NB4 (cell line): ENCODE data around the gene PABPN1L.

Source experiments
- DNase-seq: peaks from one replicate; pipeline ENCODE4 v3.0.0; 2010; ENCODE audit warnings: low read depth
- H3K4me3 ChIP-seq: one replicate; pipeline ENCODE4 v1.5.1; 2011; ENCODE audit warnings: mild to moderate bottlenecking, low read depth, low read length, moderate library complexity
- MYC ChIP-seq: IDR thresholded peaks from 2 replicates; pipeline ENCODE4 v1.6.1; 2011; ENCODE audit warnings: low read depth, low read length
- POLR2A ChIP-seq: IDR thresholded peaks from 2 replicates; pipeline ENCODE4 v1.6.1; 2011; ENCODE audit warnings: mild to moderate bottlenecking; ENCODE audit not compliant: insufficient read length; ENCODE audit errors: extremely low read depth
- TF ChIP-seq, protein P1 (sequence below): IDR thresholded peaks from 2 replicates; pipeline ENCODE4 v1.6.1; 2011; ENCODE audit warnings: low read depth, low read length
- TF ChIP-seq, protein P2 (sequence below): IDR thresholded peaks from one replicate; pipeline ENCODE4 v1.5.1; 2012; ENCODE audit warnings: low read depth, low read length

PABPN1L gene

DNA sequence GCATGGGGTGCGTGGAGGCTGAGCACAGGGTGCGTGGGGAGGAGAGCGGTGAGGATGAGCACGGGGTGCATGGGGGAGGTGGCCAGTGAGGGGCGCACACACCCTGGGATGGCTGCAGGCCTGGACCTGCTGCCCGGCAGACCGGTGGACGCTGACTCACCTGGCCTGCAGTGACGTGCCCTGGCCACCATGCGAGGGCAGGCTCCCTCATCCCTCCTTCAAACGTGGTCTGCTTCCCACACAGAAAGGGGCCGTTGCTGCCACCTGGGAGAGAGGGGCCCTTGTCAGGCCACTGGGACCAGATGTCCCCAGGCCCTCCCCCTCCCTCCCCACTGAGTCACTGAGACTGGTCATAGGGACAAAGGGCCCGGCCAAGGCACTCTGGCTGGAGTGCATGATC is 34.6 kb downstream of the PABPN1L start:
- TF ChIP-seq, protein P1, sequence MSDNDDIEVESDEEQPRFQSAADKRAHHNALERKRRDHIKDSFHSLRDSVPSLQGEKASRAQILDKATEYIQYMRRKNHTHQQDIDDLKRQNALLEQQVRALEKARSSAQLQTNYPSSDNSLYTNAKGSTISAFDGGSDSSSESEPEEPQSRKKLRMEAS: no peak
- TF ChIP-seq MYC: no peak
- TF ChIP-seq POLR2A: no peak
- TF ChIP-seq, protein P2, sequence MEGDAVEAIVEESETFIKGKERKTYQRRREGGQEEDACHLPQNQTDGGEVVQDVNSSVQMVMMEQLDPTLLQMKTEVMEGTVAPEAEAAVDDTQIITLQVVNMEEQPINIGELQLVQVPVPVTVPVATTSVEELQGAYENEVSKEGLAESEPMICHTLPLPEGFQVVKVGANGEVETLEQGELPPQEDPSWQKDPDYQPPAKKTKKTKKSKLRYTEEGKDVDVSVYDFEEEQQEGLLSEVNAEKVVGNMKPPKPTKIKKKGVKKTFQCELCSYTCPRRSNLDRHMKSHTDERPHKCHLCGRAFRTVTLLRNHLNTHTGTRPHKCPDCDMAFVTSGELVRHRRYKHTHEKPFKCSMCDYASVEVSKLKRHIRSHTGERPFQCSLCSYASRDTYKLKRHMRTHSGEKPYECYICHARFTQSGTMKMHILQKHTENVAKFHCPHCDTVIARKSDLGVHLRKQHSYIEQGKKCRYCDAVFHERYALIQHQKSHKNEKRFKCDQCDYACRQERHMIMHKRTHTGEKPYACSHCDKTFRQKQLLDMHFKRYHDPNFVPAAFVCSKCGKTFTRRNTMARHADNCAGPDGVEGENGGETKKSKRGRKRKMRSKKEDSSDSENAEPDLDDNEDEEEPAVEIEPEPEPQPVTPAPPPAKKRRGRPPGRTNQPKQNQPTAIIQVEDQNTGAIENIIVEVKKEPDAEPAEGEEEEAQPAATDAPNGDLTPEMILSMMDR: no peak
- no peak overlapping the region for H3K4me3 ChIP-seq
- DNase-seq: no peak

DNA sequence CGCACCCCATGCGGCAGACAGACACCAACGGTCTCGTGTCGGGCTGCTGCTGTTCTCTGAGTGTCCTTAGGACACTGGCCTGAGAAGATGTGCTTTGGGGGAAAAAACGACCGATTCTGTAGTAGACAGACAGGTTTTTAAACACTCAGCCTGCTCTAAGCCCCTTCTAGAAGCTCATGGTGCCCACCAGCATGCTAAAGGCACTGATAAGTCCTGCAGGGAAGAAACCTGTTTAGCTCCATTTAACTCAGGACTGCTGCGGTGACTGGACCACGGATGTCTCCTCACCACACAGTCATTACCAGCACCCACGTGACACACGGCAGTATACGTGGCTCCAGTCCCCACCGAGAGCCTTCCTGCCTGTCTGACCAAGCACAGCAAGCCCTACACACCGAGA is 35.7 kb downstream of the PABPN1L start:
- TF ChIP-seq MYC (no peak), POLR2A (no peak)
- TF ChIP-seq, protein P2: no peak
- TF ChIP-seq, protein P1: no peak
- no peak for DNase-seq
- no peak overlapping the region for H3K4me3 ChIP-seq

DNA sequence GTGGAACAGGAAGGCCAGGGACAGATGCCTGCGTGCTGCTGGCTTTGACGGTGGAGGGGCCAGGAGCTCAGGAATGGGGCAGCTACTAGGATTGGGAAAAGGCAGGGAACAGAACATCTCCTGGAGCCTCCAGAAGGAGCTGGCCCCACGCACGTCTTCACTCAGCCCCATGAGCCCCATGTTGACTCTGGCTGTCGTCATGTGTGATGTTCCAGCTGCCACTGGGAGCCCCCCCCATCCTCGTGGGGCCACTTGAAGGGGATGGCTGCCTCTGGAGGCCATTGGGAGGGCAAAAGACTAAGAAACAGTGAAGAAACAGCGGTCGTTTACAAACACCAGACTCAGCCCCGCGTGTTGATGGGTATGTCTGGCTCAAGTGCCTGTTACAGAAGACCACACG is 36.2 kb downstream of the PABPN1L start:
- DNase-seq: no peak
- no peak for TF ChIP-seq MYC
- TF ChIP-seq, protein P2: no peak
- H3K4me3 ChIP-seq: no peak overlapping the region

DNA sequence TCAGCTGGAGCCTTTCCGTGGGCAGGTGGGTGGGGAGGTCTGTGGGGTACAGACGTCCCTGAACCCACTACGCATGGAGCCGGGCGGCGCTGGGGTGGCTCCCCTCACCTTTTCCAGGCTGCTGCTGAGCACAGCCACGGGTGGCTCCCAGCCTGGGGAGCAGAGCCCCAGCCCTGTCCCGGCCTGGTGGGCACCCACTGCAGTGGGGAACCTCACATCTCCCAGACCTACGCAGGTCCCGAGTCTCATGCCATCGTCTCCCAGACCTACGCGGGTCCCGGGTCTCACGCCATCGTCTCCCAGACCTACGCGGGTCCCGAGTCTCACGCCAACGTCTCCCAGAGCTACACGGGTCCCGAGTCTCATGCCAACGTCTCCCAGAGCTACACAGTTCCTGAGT is 37.7 kb downstream of the PABPN1L start:
- H3K4me3 ChIP-seq: no peak overlapping the region
- DNase-seq: no peak
- TF ChIP-seq MYC: no peak
- TF ChIP-seq, protein P2: no peak
- no peak for TF ChIP-seq POLR2A
- TF ChIP-seq, protein P1: no peak

DNA sequence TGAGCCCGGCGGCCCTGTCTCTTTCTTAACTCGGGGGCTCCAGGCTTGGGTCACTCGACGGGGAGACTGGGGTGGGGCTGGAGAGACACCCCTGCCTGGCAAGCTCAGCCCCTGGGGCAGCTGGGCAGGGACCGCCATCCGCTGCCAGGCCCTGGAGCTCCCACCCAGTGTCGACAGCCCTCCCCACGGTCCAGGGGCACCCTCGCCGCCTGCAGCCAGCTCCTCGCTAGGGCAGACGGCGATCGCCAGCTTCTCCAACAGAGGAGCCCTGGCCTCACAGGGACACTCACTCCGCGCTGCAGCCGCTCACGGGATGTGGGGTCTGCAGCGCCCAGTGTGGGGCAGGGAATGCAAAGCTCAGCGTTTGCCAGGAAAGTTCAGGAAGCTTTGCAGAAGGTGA is 38.7 kb downstream of the PABPN1L start:
- no peak for DNase-seq
- no peak overlapping the region for H3K4me3 ChIP-seq
- TF ChIP-seq MYC: no peak
- TF ChIP-seq, protein P1: no peak
- TF ChIP-seq, protein P2: no peak
- TF ChIP-seq POLR2A: no peak

DNA sequence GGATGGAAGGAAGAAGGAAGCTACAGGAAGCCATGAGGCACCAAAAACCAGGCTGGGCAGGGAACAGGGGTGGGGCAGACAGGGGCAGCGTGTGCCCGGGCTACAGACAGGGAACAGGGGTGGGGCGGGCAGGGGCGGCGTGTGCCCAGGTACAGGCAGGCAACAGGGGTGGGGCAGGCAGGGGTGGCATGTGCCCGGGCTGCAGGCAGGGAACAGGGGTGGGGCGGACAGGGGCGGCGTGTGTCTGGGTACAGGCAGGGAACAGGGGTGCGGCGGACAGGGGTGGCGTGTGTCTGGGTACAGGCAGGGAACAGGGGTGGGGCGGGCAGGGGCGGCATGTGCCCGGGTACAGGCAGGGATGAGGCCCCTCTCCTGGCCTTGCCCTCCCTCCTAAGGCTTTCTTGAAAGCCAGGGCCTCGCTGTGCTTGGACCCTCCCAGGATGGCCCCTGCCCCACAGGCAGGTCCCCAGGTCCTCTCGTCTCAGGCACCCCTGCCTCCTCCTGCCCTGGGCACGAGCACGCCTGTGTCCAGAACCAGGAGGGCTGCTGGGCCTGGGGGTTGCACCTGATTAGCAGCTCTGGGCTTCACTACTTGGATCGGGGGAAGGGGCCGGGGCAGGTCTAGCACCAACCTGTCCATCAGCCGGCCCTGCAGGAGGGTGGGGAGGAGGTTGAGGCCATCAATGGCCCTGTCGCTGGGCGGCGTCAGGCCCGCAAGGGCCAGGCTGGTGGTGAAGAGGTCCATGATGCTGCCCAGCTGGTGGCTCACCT is 40.2 kb downstream of the PABPN1L start:
- TF ChIP-seq MYC (no peak), POLR2A (no peak)
- TF ChIP-seq, protein P1: no peak
- TF ChIP-seq, protein P2: no peak

More for the DNA sequence above, 40.2 kb downstream of the PABPN1L start:
- no peak overlapping the region for H3K4me3 ChIP-seq
- DNase-seq: no peak
